Right forelimb (tissue), 1 donor: ENCODE measurements around the gene MIOX.

Source experiments
- DNase-seq: peaks from one replicate; pipeline ENCODE4 v3.0.0-alpha.2; 2018

The MIOX gene

DNA sequence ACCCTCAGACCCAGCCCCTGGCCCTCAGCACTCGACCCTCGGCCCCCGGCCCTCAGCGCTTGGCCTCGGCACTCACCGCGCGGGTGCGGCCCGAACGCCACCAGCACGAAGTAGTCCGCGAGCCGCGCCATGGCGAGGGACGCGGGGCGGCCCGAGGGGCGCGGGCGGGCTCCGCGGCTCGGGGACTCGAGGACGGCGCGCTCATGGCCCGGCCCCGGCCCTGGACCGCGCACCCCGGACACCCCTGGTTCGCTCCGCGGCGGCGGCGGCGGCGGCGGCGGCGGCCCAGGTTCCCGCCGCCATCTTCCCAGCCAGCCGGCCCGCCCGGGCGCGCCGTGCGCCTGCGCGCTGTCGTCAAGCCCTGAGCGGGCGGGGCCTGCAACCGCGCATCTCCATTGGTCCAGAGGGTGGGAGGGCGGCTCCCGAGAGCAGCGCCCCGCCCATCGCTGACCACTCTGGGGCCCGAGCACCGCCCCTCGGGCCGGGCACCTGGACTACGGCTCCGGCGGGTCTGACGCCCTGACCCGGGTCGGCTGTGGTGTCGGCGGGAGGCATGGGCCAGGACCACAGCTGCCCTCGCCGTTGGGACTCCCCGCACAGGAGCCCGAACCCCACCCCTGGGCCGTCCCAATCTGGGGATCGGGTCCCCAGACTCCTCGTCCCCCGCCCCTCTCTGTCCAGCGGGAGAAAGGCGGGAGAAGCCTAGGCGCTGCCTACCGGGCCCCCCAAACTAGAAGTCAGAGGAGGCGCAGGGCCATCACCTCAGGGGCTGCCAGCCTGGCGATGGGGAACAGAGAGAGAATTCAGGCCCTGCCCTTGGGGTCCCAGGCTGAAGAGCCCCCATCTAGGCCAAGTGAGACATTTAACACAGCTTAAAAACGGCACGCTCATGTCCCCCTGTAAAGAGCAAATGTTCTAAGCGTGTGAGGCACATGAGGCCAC lies 11.7 kb upstream of the MIOX start, which contains the start of gene SBF1:
TSS of gene SBF1 (minus strand) at position 326 of the 942 bp plus-strand sequence. CDS start at position 131, 195 bp downstream.
- peak; percentile 94 for DNase-seq

DNA sequence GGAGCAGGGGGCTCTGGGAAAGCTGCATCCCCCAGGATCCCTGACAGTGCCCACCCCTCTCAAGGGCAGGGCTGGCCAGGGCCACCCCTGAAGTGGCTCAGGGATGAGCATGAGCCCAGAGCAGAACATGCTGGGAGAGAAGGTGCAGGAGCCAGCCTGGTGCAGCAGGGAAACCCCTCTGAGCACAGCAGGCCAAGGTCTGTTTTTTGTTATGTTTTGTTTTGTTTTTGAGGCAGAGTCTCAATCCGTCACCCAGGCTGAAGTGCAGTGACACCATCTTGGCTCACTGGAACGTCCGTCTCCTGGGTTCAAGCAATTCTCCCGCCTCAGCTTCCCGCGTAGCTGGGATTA lies 11.0 kb upstream of the MIOX start:
- DNase-seq = no peak

- no peak for DNase-seq
Observed at GRCh38 chr22:50476868-50477267, 9.8 kb upstream of the MIOX start.

- DNase-seq = no peak
Observed at GRCh38 chr22:50477923-50478322, 8.7 kb upstream of the MIOX start.

- DNase-seq = no peak
Observed at GRCh38 chr22:50479721-50480120, 6.9 kb upstream of the MIOX start.

DNA sequence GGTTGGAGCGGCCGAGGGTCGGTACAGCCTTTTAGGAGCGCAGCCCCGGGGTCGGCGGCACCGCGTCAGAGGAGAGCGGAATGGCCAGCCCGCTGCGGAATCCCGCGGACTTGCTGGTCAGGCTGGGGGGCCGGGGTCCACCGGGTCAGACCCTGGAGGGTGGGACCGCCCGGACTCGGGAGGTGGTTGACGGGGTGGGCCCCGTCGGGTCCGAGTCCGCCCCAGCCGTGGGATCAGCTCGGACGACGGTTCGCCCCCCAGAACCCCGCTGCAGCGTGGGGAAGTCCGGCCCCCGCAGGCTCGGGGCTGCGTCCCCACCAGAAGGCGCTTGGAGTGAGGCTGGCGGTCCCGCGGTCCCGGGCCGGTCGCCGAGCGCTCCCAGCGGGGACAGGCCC lies 5.6 kb upstream of the MIOX start:
- no peak for DNase-seq

DNA sequence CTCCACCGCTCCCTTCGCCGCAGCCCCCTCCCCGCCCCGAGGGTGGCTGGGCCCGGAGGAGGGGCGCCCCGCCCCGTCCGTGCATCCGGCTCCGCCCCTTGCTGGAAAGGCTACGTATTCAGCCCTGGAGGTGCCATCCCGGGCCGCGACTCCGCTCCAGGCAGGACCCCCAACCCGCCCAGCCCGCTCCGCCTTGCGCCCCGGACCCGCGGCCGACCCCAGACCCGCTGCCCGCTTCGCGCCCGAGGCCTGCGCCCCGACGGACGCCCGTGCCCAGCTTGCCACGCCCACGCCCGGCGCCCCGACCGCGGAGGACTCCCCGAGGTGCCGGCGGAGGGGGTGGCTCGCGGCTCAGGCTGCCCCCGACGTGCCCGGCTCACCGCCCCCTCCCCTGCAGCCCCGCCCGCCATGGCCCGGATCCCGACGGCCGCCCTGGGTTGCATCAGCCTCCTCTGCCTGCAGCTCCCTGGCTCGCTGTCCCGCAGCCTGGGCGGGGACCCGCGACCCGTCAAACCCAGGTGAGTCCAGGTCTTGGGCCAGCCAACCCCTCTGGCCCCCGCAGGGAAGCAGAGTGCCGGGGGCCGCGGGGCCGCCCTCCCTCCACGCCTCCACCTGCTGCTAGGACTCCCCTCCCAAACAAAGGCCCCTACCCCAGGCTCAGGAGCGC lies 5.1 kb upstream of the MIOX start, which contains the start of gene ADM2:
TSS of gene ADM2 (plus strand) at position 104 of the 667 bp plus-strand sequence. CDS start at position 409, 305 bp downstream.
- no peak for DNase-seq

DNA sequence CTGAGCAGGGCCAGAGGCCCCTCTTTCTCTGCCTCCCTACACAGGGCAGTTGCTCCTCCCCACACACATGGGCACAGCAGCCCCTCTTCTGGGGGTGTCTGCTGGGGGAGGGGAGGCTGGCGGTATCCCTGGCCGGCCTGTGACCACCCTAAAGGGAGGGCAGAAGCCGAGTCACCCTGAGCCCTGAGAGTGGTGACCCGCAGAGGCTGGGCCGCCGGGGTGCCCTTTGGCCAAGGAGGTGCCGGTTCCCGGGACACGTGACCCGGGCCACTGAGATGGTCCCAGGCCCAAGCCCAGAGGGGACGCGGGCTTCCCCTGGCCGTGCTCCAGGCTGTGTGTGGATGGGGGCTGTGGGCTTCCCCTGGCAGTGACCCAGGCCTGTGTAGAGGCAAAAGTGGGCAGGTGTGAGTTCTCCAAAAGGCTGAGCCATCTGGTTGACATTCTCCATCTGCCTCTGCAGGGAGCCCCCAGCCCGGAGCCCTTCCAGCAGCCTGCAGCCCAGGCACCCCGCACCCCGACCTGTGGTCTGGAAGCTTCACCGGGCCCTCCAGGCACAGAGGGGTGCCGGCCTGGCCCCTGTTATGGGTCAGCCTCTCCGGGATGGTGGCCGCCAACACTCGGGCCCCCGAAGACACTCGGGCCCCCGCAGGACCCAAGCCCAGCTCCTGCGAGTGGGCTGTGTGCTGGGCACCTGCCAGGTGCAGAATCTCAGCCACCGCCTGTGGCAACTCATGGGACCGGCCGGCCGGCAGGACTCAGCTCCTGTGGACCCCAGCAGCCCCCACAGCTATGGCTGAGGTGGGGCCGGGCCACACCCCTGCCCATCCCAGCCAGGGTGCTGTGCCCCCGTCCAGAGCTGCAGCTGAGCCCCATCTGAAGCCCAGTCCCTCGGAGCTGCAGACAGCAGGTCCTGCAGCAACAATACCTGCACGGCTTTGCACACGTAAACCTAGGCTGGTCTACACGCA lies 4.3 kb upstream of the MIOX start:
- DNase-seq = no peak

- no peak for DNase-seq
Observed at GRCh38 chr22:50483106-50483505, 3.6 kb upstream of the MIOX start.

DNA sequence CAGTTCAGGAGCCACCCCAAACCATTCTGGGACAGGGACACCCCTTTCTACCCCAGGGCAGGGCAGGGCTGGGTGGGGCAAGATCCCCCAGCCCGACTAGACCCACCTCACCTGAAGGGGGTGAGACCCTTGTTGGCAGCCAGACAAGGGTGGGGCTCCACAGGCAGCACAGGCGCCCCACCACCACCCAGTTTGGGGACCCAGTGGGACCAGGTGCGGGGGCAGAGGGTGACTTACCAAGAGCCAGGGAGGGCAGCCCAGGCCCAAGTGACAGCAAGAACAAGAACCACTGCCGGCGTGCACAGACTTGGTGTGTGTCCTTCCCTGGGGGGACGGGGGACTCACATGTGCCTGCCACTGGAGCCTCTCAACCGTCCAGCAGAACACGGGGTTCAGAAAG lies 3.1 kb upstream of the MIOX start:
- DNase-seq = no peak

- no peak for DNase-seq
Observed at GRCh38 chr22:50483977-50484853, 2.4 kb upstream of the MIOX start.

GRCh38 chr22:50485221-50486131 lies 1.2 kb upstream of the MIOX start:
- no peak for DNase-seq

GRCh38 chr22:50487290-50488005 lies 789 bp downstream of the MIOX start:
- no peak for DNase-seq

GRCh38 chr22:50488006-50488677 lies 1.5 kb downstream of the MIOX start:
- DNase-seq = no peak

DNA sequence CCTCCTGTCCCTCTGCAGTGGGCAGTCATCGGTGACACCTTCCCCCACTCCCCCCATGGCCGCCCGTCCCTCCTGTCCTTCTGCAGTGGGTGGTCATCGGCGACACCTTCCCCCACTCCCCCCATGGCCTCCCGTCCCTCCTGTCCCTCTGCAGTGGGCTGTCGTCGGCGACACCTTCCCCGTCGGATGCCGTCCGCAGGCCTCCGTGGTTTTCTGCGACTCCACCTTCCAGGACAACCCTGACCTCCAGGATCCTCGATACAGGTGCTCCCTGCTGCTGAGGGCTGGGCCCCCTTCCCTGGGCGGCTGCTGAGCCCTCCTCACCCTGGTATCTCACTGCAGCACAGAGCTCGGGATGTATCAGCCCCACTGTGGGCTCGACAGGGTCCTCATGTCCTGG lies 2.2 kb downstream of the MIOX start:
- DNase-seq = no peak

GRCh38 chr22:50489363-50490243 lies 2.9 kb downstream of the MIOX start:
- DNase-seq = no peak

DNA sequence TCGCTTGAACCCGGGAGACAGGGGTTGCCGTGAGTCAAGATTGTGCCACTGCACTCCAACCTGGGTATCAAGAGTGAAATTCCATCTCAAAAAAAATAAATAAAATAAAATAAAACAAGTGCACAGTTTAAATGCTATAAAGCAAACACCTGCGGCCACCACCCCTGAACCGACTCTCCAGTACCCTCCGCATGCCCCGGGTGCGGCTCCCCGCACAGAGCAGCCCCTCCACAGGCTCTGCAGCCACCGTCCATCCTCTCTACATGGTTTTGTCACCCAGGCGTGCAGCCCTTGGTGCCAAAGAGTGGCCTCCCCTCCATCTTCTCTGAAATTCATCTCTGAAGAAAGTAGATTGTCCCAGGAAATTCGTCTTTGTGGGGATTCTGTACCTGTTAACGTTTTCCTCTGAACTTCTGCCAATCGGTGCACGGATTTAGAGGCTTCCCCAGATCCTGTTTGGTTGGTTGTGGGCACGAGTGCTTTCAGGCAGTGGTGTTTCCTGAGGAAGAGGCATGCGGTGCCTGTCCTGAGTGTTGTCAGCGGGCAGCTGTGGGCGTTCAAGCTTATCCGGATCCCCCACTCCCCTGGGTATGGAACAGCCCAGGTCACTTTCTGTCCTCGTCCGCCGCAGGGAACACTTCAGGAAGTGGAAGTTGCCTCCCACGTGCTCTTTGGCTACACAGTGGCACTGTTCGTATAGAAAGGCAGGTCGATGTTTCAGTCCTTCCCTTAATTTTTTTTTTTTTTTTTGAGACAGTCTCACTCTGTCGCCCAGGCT lies 4.1 kb downstream of the MIOX start:
- no peak for DNase-seq

- DNase-seq = no peak
Observed at GRCh38 chr22:50497093-50497492, 10.4 kb downstream of the MIOX start.
